Measurements from ENCODE around the gene HSBP1L1.
"Not testable (repeated sequence)": the region's sequence is repeated elsewhere in the genome, so short reads cannot be mapped to it uniquely, and the experiment has no call there.

Gene HSBP1L1

GRCh38 chr18:79945118-79946042, 19.1 kb upstream of the HSBP1L1 start:
- DNase-seq: no peak

GRCh38 chr18:79947054-79947755, 17.2 kb upstream of the HSBP1L1 start:
- DNase-seq: no peak

- no peak for DNase-seq
Measured at GRCh38 chr18:79947881-79948610, 16.4 kb upstream of the HSBP1L1 start.

- DNase-seq: no peak
Measured at GRCh38 chr18:79948719-79949411, 15.6 kb upstream of the HSBP1L1 start.

GRCh38 chr18:79949697-79950487, 14.6 kb upstream of the HSBP1L1 start:
- DNase-seq: no peak

- DNase-seq: peak; percentile 35
Measured at GRCh38 chr18:79950515-79951341, 13.7 kb upstream of the HSBP1L1 start.

- peak; percentile 85 for DNase-seq
Measured at GRCh38 chr18:79951545-79952455, 12.6 kb upstream of the HSBP1L1 start, which contains the start of gene SLC66A2. Gene SLC66A2 (minus strand): TSS chr18:79951653. CDS start chr18:79950926, 727 bp downstream.

- DNase-seq: no peak
Measured at GRCh38 chr18:79952456-79952995, 11.9 kb upstream of the HSBP1L1 start.

GRCh38 chr18:79952996-79953559, 11.4 kb upstream of the HSBP1L1 start:
- DNase-seq: no peak

- no peak for DNase-seq
Measured at GRCh38 chr18:79953971-79954651, 10.3 kb upstream of the HSBP1L1 start.

- no peak for DNase-seq
Measured at GRCh38 chr18:79954791-79955190, 9.7 kb upstream of the HSBP1L1 start.

- no peak for DNase-seq
Measured at GRCh38 chr18:79955302-79956075, 9.0 kb upstream of the HSBP1L1 start.

GRCh38 chr18:79956276-79956675, 8.2 kb upstream of the HSBP1L1 start:
- DNase-seq: no peak

- DNase-seq: no peak
Measured at GRCh38 chr18:79958981-79959380, 5.5 kb upstream of the HSBP1L1 start.

GRCh38 chr18:79960161-79960801, 4.2 kb upstream of the HSBP1L1 start:
- not testable (repeated sequence) for DNase-seq

- no peak for DNase-seq
Measured at GRCh38 chr18:79960921-79961526, 3.4 kb upstream of the HSBP1L1 start.

Measured in fibroblast of skin of back (primary cell).